ENCODE measurements around the gene ANKRD23. TPM values are rescaled to one million over a fixed set of nuclear protein-coding genes. Genes with fewer than 3 reads are reported as not detected.

Gene ANKRD23
- total and polyA plus RNA-seq, 2 donors (not counting 1 experiment from before 2014, with no cell fraction given), result 0.41 to 1.3 TPM

DNA sequence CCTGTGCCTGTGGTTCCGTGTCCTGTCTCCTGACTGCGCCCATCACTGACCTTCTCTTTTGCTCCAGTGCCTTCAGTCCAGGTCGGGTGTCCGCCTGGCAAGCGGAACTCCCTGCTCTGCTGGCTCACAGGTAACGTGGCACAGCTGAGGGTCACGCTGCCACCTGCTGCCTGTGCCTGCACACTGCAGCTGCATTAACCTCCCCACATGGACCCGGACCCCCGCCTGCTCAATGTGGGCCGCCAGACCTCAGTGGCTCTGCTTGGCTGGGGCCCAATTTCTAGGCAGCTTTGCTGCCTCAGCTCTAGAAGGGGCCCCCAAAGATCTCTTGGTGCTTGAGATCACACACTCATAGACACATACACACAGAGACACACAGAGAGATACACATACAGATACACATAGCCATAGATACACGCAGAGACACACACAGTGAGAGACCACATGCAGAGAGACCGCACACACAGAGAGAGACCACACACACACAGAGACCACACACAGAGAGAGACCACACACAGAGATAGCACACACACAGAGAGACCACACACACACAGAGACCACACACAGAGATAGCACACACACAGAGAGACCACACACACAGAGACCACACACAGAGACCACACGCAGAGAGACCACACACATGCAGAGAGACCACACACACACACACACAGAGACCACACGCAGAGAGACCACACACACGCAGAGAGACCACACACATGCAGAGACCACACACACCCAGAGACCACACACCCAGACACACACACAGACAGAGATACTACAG is 42.6 kb downstream of the ANKRD23 start:
- Histone ChIP-seq H3K4me2 (ENCODE audit: extremely low read depth, insufficient read depth, low read length) (no peak overlapping the region), H3K36me3 (ENCODE audit: control insufficient read depth, insufficient read depth, low read length) (peaks cover 2% of the 10 kb centered on the region), H4K20me1 (ENCODE audit: control insufficient read depth, extremely low read depth, insufficient read depth, low read length) (no peaks in the 10 kb centered on the region), H3K9me3 (ENCODE audit: control insufficient read depth, insufficient read depth, low read depth, low read length) (no peaks in the 10 kb centered on the region), H3K27ac (ENCODE audit: insufficient read depth, low read length) (no peak overlapping the region), H2AFZ (ENCODE audit: low read length) (peak overlapping the region; percentile 39), H3K79me2 (ENCODE audit: control insufficient read depth, insufficient read depth, low read length) (no peaks in the 10 kb centered on the region), H3K4me1 (ENCODE audit: control insufficient read depth, extremely low read depth, insufficient read depth, low read length) (no peaks in the 10 kb centered on the region), H3K27me3 (ENCODE audit: control insufficient read depth, insufficient read depth, low read length) (no peaks in the 10 kb centered on the region), H3K9ac (ENCODE audit: insufficient read depth, low read length) (no peak overlapping the region), H3K4me3 (replicated peaks in 1 of 4; ENCODE audit: control extremely low read depth in 1 of 4, insufficient read depth in 1 of 4, low read depth in 3 of 4, low read length in 4 of 4) (no peak overlapping the region)
- TF ChIP-seq EZH2 (IDR thresholded peaks at IDR 0.05; ENCODE audit: low read length, missing control alignments), result no peak
- TF ChIP-seq, protein P1, sequence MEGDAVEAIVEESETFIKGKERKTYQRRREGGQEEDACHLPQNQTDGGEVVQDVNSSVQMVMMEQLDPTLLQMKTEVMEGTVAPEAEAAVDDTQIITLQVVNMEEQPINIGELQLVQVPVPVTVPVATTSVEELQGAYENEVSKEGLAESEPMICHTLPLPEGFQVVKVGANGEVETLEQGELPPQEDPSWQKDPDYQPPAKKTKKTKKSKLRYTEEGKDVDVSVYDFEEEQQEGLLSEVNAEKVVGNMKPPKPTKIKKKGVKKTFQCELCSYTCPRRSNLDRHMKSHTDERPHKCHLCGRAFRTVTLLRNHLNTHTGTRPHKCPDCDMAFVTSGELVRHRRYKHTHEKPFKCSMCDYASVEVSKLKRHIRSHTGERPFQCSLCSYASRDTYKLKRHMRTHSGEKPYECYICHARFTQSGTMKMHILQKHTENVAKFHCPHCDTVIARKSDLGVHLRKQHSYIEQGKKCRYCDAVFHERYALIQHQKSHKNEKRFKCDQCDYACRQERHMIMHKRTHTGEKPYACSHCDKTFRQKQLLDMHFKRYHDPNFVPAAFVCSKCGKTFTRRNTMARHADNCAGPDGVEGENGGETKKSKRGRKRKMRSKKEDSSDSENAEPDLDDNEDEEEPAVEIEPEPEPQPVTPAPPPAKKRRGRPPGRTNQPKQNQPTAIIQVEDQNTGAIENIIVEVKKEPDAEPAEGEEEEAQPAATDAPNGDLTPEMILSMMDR (conservative IDR thresholded peaks at IDR 0.05 in 1 of 2, IDR thresholded peaks at IDR 0.05 in 1 of 2; ENCODE audit: low read depth in 1 of 2, low read length in 2 of 2), result peak; percentile 73 to 80
- DNase-seq (ENCODE audit: low read depth in 2 of 2), result peak; percentile 44 to 52

DNA sequence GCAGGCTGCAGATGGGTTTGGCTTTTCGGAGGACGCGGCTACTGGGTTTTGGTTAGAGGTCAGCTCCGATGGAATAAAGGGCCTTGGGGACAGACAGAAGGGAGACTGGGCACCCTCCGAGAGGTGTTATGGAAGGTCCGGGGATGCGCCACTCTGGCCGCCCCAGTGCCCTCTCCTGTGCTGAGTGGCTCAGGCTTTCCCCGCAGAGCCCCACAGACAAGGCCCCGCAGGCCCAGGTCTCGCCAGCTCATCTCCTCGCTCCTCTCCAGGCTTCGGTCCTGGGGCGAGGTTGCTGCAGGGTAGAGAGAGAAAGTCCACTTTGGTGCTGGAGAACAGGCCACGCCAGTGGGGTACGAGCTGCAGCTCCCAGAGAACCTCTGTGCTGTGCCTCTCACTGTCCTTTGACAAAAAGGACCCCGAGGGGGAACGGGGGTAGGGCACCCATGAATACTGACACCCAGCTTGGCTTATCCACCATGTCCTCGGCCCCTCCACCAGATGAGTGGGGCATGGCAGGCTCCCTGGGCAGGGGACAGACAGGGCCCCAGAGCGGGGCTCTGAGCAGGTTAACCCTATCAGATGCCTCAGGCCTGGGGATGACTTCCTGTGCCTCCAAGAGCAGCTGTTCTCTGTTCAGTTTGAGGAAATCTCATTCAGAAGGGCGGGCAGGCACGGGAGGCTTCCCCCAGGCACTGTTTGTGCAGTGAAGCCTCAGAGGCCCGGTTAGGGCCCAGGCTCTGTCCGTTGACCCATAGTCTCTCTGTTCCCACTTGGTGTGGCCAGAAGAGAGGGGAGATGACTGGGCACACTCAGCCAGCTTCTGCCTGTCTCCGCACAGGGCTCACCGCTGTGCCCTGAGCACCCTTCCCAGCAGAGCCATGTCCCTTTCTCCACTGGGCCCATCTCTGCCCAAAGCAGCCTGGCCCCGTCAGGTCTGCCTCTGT is 43.5 kb downstream of the ANKRD23 start:
- Histone ChIP-seq H3K9me3 (ENCODE audit: control insufficient read depth, insufficient read depth, low read depth, low read length) (no peaks in the 10 kb centered on the region), H3K27me3 (ENCODE audit: control insufficient read depth, insufficient read depth, low read length) (no peaks in the 10 kb centered on the region), H3K4me3 (replicated peaks in 1 of 4; ENCODE audit: control extremely low read depth in 1 of 4, insufficient read depth in 1 of 4, low read depth in 3 of 4, low read length in 4 of 4) (no peak overlapping the region), H3K79me2 (ENCODE audit: control insufficient read depth, insufficient read depth, low read length) (no peaks in the 10 kb centered on the region), H3K4me1 (ENCODE audit: control insufficient read depth, extremely low read depth, insufficient read depth, low read length) (no peaks in the 10 kb centered on the region), H3K36me3 (ENCODE audit: control insufficient read depth, insufficient read depth, low read length) (peaks cover 2% of the 10 kb centered on the region), H3K9ac (ENCODE audit: insufficient read depth, low read length) (no peak overlapping the region), H2AFZ (ENCODE audit: low read length) (peak overlapping the region; percentile 39), H3K4me2 (ENCODE audit: extremely low read depth, insufficient read depth, low read length) (no peak overlapping the region), H3K27ac (ENCODE audit: insufficient read depth, low read length) (no peak overlapping the region), H4K20me1 (ENCODE audit: control insufficient read depth, extremely low read depth, insufficient read depth, low read length) (no peaks in the 10 kb centered on the region)
- TF ChIP-seq, protein P1 (conservative IDR thresholded peaks at IDR 0.05 in 1 of 2, IDR thresholded peaks at IDR 0.05 in 1 of 2; ENCODE audit: low read depth in 1 of 2, low read length in 2 of 2), result no peak
- no peak for TF ChIP-seq EZH2 (IDR thresholded peaks at IDR 0.05; ENCODE audit: low read length, missing control alignments)
- no peak for DNase-seq (ENCODE audit: low read depth in 2 of 2)

DNA sequence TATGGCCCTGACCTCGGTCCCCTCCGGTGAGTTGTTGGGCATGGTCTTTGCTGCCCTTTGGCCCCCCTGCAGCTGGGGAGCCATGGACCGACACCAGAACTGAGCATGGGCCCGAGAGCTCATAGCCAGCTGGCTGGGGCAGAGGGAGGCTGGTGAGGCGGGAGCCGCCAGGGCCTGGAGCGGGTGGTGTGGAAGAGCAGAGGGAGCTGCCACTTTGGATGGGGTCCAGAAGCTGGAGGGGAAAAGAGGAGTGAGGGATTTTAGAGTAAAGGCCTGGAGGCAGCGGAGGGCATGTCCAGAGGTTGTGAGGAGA is 44.2 kb downstream of the ANKRD23 start:
- DNase-seq (ENCODE audit: low read depth in 2 of 2), result no peak
- no peaks in the 10 kb centered on the region for H3K27me3 ChIP-seq (ENCODE audit: control insufficient read depth, insufficient read depth, low read length)
- H3K27ac ChIP-seq (ENCODE audit: insufficient read depth, low read length), result no peak overlapping the region
- no peak overlapping the region for H3K9ac ChIP-seq (ENCODE audit: insufficient read depth, low read length)
- no peaks in the 10 kb centered on the region for H4K20me1 ChIP-seq (ENCODE audit: control insufficient read depth, extremely low read depth, insufficient read depth, low read length)
- peaks cover 2% of the 10 kb centered on the region for H3K36me3 ChIP-seq (ENCODE audit: control insufficient read depth, insufficient read depth, low read length)
- no peak for TF ChIP-seq EZH2 (IDR thresholded peaks at IDR 0.05; ENCODE audit: low read length, missing control alignments)
- TF ChIP-seq, protein P1 (conservative IDR thresholded peaks at IDR 0.05 in 1 of 2, IDR thresholded peaks at IDR 0.05 in 1 of 2; ENCODE audit: low read depth in 1 of 2, low read length in 2 of 2), result no peak
- no peak overlapping the region for H3K4me3 ChIP-seq (replicated peaks in 1 of 4; ENCODE audit: control extremely low read depth in 1 of 4, insufficient read depth in 1 of 4, low read depth in 3 of 4, low read length in 4 of 4)
- H2AFZ ChIP-seq (ENCODE audit: low read length), result no peak overlapping the region
- H3K9me3 ChIP-seq (ENCODE audit: control insufficient read depth, insufficient read depth, low read depth, low read length), result no peaks in the 10 kb centered on the region
- no peak overlapping the region for H3K4me2 ChIP-seq (ENCODE audit: extremely low read depth, insufficient read depth, low read length)
- no peaks in the 10 kb centered on the region for H3K79me2 ChIP-seq (ENCODE audit: control insufficient read depth, insufficient read depth, low read length)
- no peaks in the 10 kb centered on the region for H3K4me1 ChIP-seq (ENCODE audit: control insufficient read depth, extremely low read depth, insufficient read depth, low read length)
